Measurements from ENCODE around the gene RNF150. TPM values are rescaled to one million over a fixed set of nuclear protein-coding genes. Genes with fewer than 3 reads are reported as not detected.
"Not testable (repeated sequence)": the region's sequence is repeated elsewhere in the genome, so short reads cannot be mapped to it uniquely, and the experiment has no call there.

Gene RNF150
- polyA plus RNA-seq, 4 donors, result 26.0 to 28.6 (median 27.1) TPM

DNA sequence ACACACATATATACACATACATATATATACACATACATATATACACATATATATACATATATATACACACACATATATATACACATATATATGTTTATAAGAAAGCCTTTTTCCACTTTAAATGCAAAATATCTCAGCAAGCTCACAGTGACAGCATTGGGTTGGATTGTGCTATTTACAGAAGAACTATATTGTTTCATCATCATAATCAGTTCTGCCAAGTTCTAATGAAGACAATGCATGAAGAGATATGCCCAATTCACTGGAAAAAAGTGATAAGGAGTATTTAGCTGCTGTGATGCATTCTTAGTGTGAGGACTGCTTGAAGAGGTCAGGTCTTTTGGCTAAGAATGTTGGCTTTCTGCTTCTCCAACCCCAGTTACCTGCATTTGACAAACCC lies 54.4 kb downstream of the RNF150 start:
- DNase-seq (ENCODE audit: low read depth in 4 of 4, low spot score in 3 of 4), result no peak

DNA sequence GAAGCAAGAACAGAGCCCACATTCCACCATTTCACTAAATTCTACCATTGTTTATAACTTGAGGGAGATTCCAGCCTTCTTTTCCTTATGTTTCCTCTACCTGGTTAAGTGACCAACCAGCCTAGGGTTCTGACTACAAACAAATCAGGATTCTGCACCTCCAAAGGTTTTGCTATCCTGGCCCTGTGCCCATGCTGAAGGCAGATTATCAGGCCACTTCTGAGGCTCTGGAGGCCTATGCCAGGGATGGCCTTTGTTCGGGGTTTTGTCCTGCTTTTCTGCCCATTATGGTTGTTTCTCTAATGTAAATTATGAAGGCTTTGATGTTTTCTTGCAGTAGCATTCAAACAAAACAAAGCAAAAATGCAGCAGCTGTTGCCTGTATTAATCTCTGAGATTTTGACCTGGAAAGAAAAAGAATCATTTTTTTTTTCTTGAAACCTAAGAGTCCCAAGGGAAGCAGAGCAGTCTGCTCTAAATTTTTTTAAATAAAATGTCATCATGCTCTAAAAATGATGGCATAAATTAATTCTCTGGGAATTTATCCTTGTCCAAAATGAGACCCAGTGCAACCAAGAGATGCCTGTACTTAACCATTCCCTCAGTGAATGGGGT lies 55.6 kb downstream of the RNF150 start:
- DNase-seq (ENCODE audit: low read depth in 4 of 4, low spot score in 3 of 4), result no peak

DNA sequence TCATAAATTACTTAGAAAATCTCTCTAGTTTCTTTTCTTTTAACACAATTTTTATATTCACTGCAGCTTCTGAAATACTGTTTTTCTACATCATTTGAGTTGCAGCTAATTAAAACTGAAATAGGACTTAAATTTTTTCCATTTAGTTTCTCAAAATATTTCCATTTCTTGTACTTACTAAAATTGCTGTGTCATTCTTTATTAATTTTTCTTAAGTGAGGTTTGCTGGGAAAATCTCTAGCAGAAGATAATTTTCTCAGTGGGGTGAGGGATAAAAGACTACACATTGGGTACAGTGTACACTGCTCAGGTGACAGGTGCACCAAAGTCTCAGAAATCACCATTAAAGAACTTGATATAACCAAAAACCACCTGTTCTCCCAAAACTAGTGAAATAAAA lies 57.7 kb downstream of the RNF150 start:
- no peak for DNase-seq (ENCODE audit: low read depth in 4 of 4, low spot score in 3 of 4)

GRCh38 chr4:141074098-141074878 lies 59.0 kb downstream of the RNF150 start:
- DNase-seq (ENCODE audit: low read depth in 4 of 4, low spot score in 3 of 4), result no peak

DNA sequence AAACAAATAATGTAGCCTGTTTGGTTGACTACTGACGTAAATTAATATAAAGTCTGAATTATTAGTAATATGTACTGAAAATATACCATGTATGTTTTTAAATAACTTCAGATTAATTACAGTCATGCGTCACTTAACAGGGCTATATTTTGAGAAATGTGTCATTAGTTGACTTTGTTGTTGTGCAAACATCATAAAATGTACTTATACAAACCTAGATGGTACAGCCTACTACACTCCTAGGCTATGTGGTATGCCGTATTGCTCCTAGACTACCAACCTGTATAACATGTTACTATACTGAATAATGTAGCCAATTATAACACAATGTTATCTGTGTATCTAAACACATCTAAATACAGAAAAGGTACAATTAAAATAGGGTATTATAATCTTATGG lies 66.6 kb downstream of the RNF150 start:
- no peak for DNase-seq (ENCODE audit: low read depth in 4 of 4, low spot score in 3 of 4)

- no peak for DNase-seq (ENCODE audit: low read depth in 4 of 4, low spot score in 3 of 4)
These were observed 67.4 kb downstream of the RNF150 start for GRCh38 chr4:141065872-141066271.

- DNase-seq (ENCODE audit: low read depth in 4 of 4, low spot score in 3 of 4), result no peak
These were observed 70.6 kb downstream of the RNF150 start for GRCh38 chr4:141062651-141063050.

DNA sequence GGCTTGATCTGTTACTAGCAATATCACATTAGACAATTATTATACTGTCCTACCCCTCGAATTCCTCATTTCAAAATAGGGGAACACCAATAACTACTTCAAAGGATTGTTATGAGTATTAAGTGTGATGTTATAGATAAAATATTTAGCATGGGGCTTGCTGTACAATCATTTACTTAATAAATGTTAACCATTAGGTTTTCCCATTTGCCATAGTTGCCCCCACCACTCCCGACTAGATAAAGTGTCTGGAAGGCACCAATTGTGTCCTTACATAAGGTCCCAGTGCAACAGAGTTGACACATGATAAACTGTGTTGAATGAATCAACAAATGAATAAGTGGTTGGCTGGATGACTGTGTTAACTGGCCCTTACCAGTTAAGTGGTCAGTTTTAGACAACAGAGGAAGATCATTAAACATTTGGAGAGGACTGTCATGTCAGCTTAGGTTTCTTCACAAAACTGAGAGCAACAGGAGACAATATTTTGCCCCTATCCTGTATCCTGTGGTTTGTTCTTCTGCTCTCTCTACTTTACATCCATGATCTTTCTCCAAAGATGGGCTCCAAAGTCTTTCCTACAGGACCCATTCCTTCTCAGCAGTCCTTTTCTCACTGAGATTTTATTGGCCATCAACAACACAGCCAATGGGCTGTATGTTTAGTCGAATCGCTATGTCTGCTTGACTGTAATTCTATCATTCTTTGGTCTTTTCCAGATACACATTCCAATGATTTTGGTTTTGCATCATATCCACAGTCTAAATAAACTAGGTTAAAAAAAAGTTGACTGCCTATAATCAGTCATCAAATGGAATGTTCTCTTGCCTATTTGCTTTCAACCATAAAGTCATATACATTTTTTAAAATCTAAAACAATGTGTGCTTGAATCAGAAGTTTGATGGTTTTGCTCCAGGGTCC lies 74.4 kb downstream of the RNF150 start:
- no peak for DNase-seq (ENCODE audit: low read depth in 4 of 4, low spot score in 3 of 4)

DNA sequence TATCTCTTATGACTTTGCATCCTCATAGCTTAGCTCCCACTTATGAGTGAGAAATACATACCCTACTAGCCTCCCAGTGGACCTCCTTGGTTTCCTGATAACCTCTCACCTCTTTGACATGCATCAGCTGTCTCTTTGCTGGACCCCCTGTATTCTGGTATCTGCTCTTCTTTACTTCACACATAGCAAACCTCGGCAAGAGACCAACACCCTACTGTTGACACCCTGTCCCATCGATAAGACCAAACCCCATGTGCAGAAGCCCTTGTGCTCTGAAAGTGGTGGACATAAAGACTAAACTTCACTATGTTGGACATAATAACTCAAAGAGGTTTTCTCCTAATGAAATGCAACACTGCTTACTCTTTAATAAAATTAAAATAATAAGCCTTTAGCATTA lies 75.7 kb downstream of the RNF150 start:
- DNase-seq (ENCODE audit: low read depth in 4 of 4, low spot score in 3 of 4), result no peak

DNA sequence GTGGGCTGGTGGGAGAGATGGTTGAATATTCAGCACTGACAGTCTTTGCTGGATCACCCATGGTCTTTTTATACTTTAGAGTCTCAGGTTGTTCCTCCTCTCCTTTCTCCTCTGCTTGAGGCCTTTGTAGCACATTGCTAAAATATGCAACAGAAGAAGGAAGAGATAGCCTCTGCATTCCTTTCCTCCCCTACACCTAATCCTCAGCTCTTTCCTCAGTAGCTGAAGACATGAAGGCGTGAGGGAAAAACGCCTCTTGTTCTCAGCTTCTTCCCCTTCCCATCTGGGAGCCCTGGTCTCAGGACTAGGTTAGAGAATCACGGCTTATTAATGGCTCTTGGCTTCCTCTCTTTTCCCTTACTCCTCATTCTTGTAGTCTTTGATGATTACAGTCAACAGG lies 76.8 kb downstream of the RNF150 start:
- DNase-seq (ENCODE audit: low read depth in 4 of 4, low spot score in 3 of 4), result no peak

GRCh38 chr4:141054446-141054845 lies 78.8 kb downstream of the RNF150 start:
- DNase-seq (ENCODE audit: low read depth in 4 of 4, low spot score in 3 of 4), result no peak

DNA sequence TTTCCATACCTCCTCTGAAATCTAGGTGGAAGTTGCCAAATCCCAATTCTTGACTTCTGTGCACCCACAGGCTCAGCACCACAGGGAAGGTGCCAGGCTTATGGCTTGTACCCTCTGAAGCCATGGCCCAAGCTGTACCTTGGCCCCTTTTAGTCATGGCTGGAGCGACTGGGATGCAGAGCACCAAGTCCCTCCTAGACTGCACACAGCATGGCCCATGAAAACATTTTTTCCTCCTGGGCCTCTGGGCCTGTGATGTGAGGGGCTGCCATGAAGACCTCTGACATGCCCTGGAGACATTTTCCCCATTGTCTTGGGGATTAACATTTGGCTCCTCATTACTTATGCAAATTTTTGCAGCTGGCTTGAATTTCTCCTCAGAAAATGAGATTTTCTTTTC lies 82.3 kb downstream of the RNF150 start:
- not testable (repeated sequence) for DNase-seq (ENCODE audit: low read depth in 4 of 4, low spot score in 3 of 4)

GRCh38 chr4:141047228-141047884 lies 85.9 kb downstream of the RNF150 start:
- no peak for DNase-seq (ENCODE audit: low read depth in 4 of 4, low spot score in 3 of 4)

- no peak for DNase-seq (ENCODE audit: low read depth in 4 of 4, low spot score in 3 of 4)
These were observed 87.0 kb downstream of the RNF150 start for GRCh38 chr4:141046255-141046654.

- DNase-seq (ENCODE audit: low read depth in 4 of 4, low spot score in 3 of 4), result no peak
These were observed 87.4 kb downstream of the RNF150 start for GRCh38 chr4:141045848-141046247.

DNA sequence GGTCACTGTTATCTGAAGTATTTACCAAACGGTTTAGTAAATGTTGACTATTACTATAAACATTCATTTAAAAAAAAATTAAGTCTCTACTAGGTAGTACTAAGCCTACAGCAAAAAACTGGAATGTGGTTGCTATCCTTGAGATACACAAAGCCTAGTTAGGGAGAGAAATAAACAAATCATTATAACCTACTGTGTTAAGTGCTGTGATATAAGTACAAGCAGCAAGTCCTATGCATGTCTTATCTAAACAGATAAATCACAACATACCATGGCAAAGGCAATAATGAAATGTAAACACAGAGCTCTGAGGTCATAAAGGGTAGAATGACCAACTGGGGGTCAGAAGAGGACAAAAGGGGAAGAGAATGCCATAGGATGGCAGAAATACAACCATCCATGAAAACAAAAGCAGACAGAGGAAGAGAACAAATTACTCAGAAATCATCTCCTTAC lies 92.2 kb downstream of the RNF150 start:
- no peak for DNase-seq (ENCODE audit: low read depth in 4 of 4, low spot score in 3 of 4)

- no peak for DNase-seq (ENCODE audit: low read depth in 4 of 4, low spot score in 3 of 4)
These were observed 94.1 kb downstream of the RNF150 start for GRCh38 chr4:141039156-141039555.

GRCh38 chr4:141038428-141038827 lies 94.8 kb downstream of the RNF150 start:
- DNase-seq (ENCODE audit: low read depth in 4 of 4, low spot score in 3 of 4), result no peak

- no peak for DNase-seq (ENCODE audit: low read depth in 4 of 4, low spot score in 3 of 4)
These were observed 95.8 kb downstream of the RNF150 start for GRCh38 chr4:141037446-141037845.

GRCh38 chr4:141036786-141037185 lies 96.5 kb downstream of the RNF150 start:
- DNase-seq (ENCODE audit: low read depth in 4 of 4, low spot score in 3 of 4), result no peak

- no peak for DNase-seq (ENCODE audit: low read depth in 4 of 4, low spot score in 3 of 4)
These were observed 97.3 kb downstream of the RNF150 start for GRCh38 chr4:141035920-141036319.

Data from right renal pelvis (tissue), 4 donors.